DND-41 (cell line): ENCODE data around the gene ATXN7L1.

Experiments used
- ATAC-seq: fragments of 200-7000 bp; cut with Tn5 transposase; 3 replicates; pipeline ENCODE4 v1.9.1; 2021; ENCODE audit warnings: low read depth; ENCODE audit not compliant: insufficient read depth
- DNase-seq: peaks from one replicate; pipeline ENCODE4 v3.0.0-alpha.2; 2020
- H2AFZ ChIP-seq: 2 replicates; pipeline ENCODE4 v1.6.0; 2012; ENCODE audit warnings: low read depth, low read length
- H3K27ac ChIP-seq: 2 replicates; pipeline ENCODE4 v1.5.1; 2012; ENCODE audit warnings: low read length, inconsistent platforms
- H3K27me3 ChIP-seq: fragments of 200-600 bp; sonication (generic); 2 replicates; pipeline ENCODE4 v1.6.0; 2012; ENCODE audit warnings: low read length, mild to moderate bottlenecking, inconsistent platforms; ENCODE audit not compliant: insufficient read depth, poor library complexity
- H3K36me3 ChIP-seq: 2 replicates; pipeline ENCODE4 v1.5.1; 2012; ENCODE audit warnings: low read length, inconsistent platforms; ENCODE audit not compliant: insufficient read depth
- H3K4me1 ChIP-seq: 2 replicates; pipeline ENCODE4 v1.5.1; 2012; ENCODE audit warnings: mild to moderate bottlenecking, low read length; ENCODE audit not compliant: insufficient read depth
- H3K4me2 ChIP-seq: 2 replicates; pipeline ENCODE4 v1.6.0; 2012; ENCODE audit warnings: mild to moderate bottlenecking, moderate library complexity, low read length, inconsistent platforms; ENCODE audit not compliant: insufficient read depth
- H3K4me3 ChIP-seq, 2 experiments: fragments of 200-600 bp in 1 of 2; shearing (Covaris generic) in 1 of 2; 2 replicates each; pipeline ENCODE4 v1.5.1; 2012 to 2016; ENCODE audit warnings: inconsistent platforms in 2 of 2, low read length in 2 of 2, mild to moderate bottlenecking in 2 of 2, low read depth in 1 of 2, moderate library complexity in 1 of 2
- H3K79me2 ChIP-seq: 2 replicates; pipeline ENCODE4 v1.6.0; 2012; ENCODE audit warnings: low read length, inconsistent platforms; ENCODE audit not compliant: insufficient read depth
- H3K9ac ChIP-seq: 2 replicates; pipeline ENCODE4 v1.6.0; 2012; ENCODE audit warnings: low read depth, mild to moderate bottlenecking, inconsistent platforms, low read length, moderate library complexity
- H3K9me3 ChIP-seq: 2 replicates; pipeline ENCODE4 v1.5.1; 2012; ENCODE audit warnings: low read length, moderate library complexity, mild to moderate bottlenecking, inconsistent platforms; ENCODE audit not compliant: insufficient read depth, severe bottlenecking
- H4K20me1 ChIP-seq: 2 replicates; pipeline ENCODE4 v1.6.0; 2012; ENCODE audit warnings: low read length; ENCODE audit not compliant: insufficient read depth
- CTCF ChIP-seq: IDR thresholded peaks from 2 replicates; pipeline ENCODE4 v1.5.1; 2012; ENCODE audit warnings: borderline replicate concordance, low read length, moderate library complexity, mild to moderate bottlenecking; ENCODE audit not compliant: poor library complexity, severe bottlenecking; ENCODE audit errors: extremely low read depth
- EZH2 ChIP-seq: IDR thresholded peaks from 3 replicates; pipeline ENCODE4 v1.6.1; 2012; ENCODE audit warnings: borderline replicate concordance, low read depth, mild to moderate bottlenecking, moderate library complexity, low read length, inconsistent platforms; ENCODE audit not compliant: severe bottlenecking

The ATXN7L1 gene

GRCh38 chr7:105594034-105594433, 282.4 kb downstream of the ATXN7L1 start:
- no peak overlapping the region for H3K4me3 ChIP-seq
- H4K20me1 ChIP-seq: no peaks in the 10 kb centered on the region
- no peak overlapping the region for H3K4me2 ChIP-seq
- DNase-seq (no peak), ATAC-seq (no peak)
- H3K4me1 ChIP-seq: peaks cover 3% of the 10 kb centered on the region; the same call in 1 of the 2 replicates
- no peak overlapping the region for H3K9ac ChIP-seq
- no peaks in the 10 kb centered on the region for H3K79me2 ChIP-seq
- no peaks in the 10 kb centered on the region for H3K36me3 ChIP-seq
- no peak overlapping the region for H3K27ac ChIP-seq
- no peak overlapping the region for H2AFZ ChIP-seq
- TF ChIP-seq CTCF (no peak), EZH2 (no peak)
- H3K27me3 ChIP-seq: peaks cover 4% of the 10 kb centered on the region
- no peaks in the 10 kb centered on the region for H3K9me3 ChIP-seq

- Histone ChIP-seq H3K4me2 (no peak overlapping the region), H3K79me2 (no peaks in the 10 kb centered on the region), H3K36me3 (no peaks in the 10 kb centered on the region), H3K4me1 (peaks cover 14% of the 10 kb centered on the region), H3K4me3 (no peak overlapping the region), H3K27ac (no peak overlapping the region), H3K9me3 (no peaks in the 10 kb centered on the region), H3K9ac (no peak overlapping the region), H3K27me3 (no peaks in the 10 kb centered on the region), H4K20me1 (no peaks in the 10 kb centered on the region), H2AFZ (no peak overlapping the region)
- DNase-seq: no peak
- no peak for TF ChIP-seq CTCF
- no peak for TF ChIP-seq EZH2
- ATAC-seq: no peak
These were observed 284.9 kb downstream of the ATXN7L1 start for GRCh38 chr7:105591522-105591921.

GRCh38 chr7:105590793-105591192, 285.6 kb downstream of the ATXN7L1 start:
- TF ChIP-seq EZH2: no peak
- TF ChIP-seq CTCF: no peak
- Histone ChIP-seq H3K79me2 (no peaks in the 10 kb centered on the region), H4K20me1 (no peaks in the 10 kb centered on the region), H2AFZ (no peak overlapping the region), H3K9ac (no peak overlapping the region), H3K27ac (no peak overlapping the region), H3K4me3 (no peak overlapping the region), H3K4me1 (peaks cover 14% of the 10 kb centered on the region), H3K9me3 (no peaks in the 10 kb centered on the region), H3K36me3 (no peaks in the 10 kb centered on the region), H3K4me2 (no peak overlapping the region), H3K27me3 (no peaks in the 10 kb centered on the region)
- ATAC-seq (no peak), DNase-seq (no peak)
